GM19099 (cell line): ENCODE data around the gene LARP1.
A peak's percentile ranks its signal among the peaks of the same experiment; 100 is the strongest.

Experiments
- POLR2A ChIP-seq: IDR thresholded peaks from 3 replicates; pipeline ENCODE4 v1.6.1; 2011; ENCODE audit warnings: low read depth; ENCODE audit not compliant: insufficient read length; ENCODE audit errors: extremely low read depth

LARP1 gene

GRCh38 chr5:154756009-154756867 lies 1.1 kb downstream of the LARP1 start:
- no peak for TF ChIP-seq POLR2A

- TF ChIP-seq POLR2A = peak; percentile 50
Measured at GRCh38 chr5:154756868-154757813, 2.0 kb downstream of the LARP1 start.

- no peak for TF ChIP-seq POLR2A
Measured at GRCh38 chr5:154757814-154758406, 2.7 kb downstream of the LARP1 start.

- TF ChIP-seq POLR2A = no peak
Measured at GRCh38 chr5:154758493-154758892, 3.3 kb downstream of the LARP1 start.

- no peak for TF ChIP-seq POLR2A
Measured at GRCh38 chr5:154758977-154759376, 3.8 kb downstream of the LARP1 start.

- TF ChIP-seq POLR2A = no peak
Measured at GRCh38 chr5:154761046-154761736, 6.0 kb downstream of the LARP1 start.

- TF ChIP-seq POLR2A = no peak
Measured at GRCh38 chr5:154762261-154762660, 7.1 kb downstream of the LARP1 start.

- no peak for TF ChIP-seq POLR2A
Measured at GRCh38 chr5:154762700-154763099, 7.5 kb downstream of the LARP1 start.

GRCh38 chr5:154764967-154765366 lies 9.8 kb downstream of the LARP1 start:
- no peak for TF ChIP-seq POLR2A

GRCh38 chr5:154765396-154765925 lies 10.3 kb downstream of the LARP1 start:
- TF ChIP-seq POLR2A = no peak

GRCh38 chr5:154766558-154767281 lies 11.5 kb downstream of the LARP1 start:
- no peak for TF ChIP-seq POLR2A

GRCh38 chr5:154767576-154767975 lies 12.4 kb downstream of the LARP1 start:
- no peak for TF ChIP-seq POLR2A

GRCh38 chr5:154768207-154768606 lies 13.0 kb downstream of the LARP1 start:
- no peak for TF ChIP-seq POLR2A

GRCh38 chr5:154770111-154770510 lies 14.9 kb downstream of the LARP1 start:
- TF ChIP-seq POLR2A = no peak
